Neural cell (in vitro differentiated cells): ENCODE results near the gene VWA8.

Source experiments
- CTCF ChIP-seq: fragments of 450-650 bp; IDR thresholded peaks from 2 replicates; pipeline ENCODE4 v1.5.1; 2014; ENCODE audit warnings: antibody characterized with exemption, mild to moderate bottlenecking, moderate library complexity; ENCODE audit not compliant: poor library complexity, severe bottlenecking
- EP300 ChIP-seq: fragments of 450-650 bp; conservative IDR thresholded peaks from 2 replicates; pipeline ENCODE4 v1.6.1; 2014; ENCODE audit warnings: antibody characterized with exemption, mild to moderate bottlenecking, moderate library complexity; ENCODE audit not compliant: poor library complexity, severe bottlenecking
- EZH2 ChIP-seq: fragments of 200-600, 300-800 bp; shearing (Covaris generic), sonication (generic); IDR thresholded peaks from 2 replicates; pipeline ENCODE4 v1.6.1; 2014; ENCODE audit warnings: antibody characterized with exemption, low read length, borderline replicate concordance, mild to moderate bottlenecking; ENCODE audit not compliant: insufficient read depth, poor library complexity, severe bottlenecking
- POLR2AphosphoS5 ChIP-seq: IDR thresholded peaks from 2 replicates; pipeline ENCODE4 v1.6.1; 2012
- RAD21 ChIP-seq: fragments of 450-650 bp; conservative IDR thresholded peaks from 2 replicates; pipeline ENCODE4 v1.6.1; 2014; ENCODE audit warnings: antibody characterized with exemption, mild to moderate bottlenecking, moderate library complexity
- REST ChIP-seq: IDR thresholded peaks from 2 replicates; pipeline ENCODE4 v1.6.1; 2012; ENCODE audit warnings: borderline replicate concordance
- SMC3 ChIP-seq: fragments of 450-650 bp; conservative IDR thresholded peaks from 2 replicates; pipeline ENCODE4 v1.6.1; 2014; ENCODE audit warnings: antibody characterized with exemption, mild to moderate bottlenecking, moderate library complexity; ENCODE audit not compliant: poor library complexity
- TAF1 ChIP-seq: IDR thresholded peaks from 2 replicates; pipeline ENCODE4 v1.6.1; 2012; ENCODE audit warnings: low read depth

- TF ChIP-seq CTCF (no peak), EP300 (no peak), TAF1 (no peak), POLR2AphosphoS5 (no peak), REST (no peak), SMC3 (no peak), RAD21 (no peak), EZH2 (no peak)
Observed at GRCh38 chr13:41707194-41707821, 253.6 kb downstream of the VWA8 start.
